Esophagus squamous epithelium (tissue), 5 donors: ENCODE data around the gene COQ2. TPM values are rescaled to one million over a fixed set of nuclear protein-coding genes. Genes with fewer than 3 reads are reported as not detected.
A peak's percentile ranks its signal among the peaks of the same experiment; 100 is the strongest.

Experiments
- DNase-seq: peaks from one replicate; lab custom pipeline; 2025; lab: John Stamatoyannopoulos, UW
- H3K27ac ChIP-seq, 4 donors: fragments of 200-600 bp; sonication (generic); one replicate each; pipeline ENCODE4 v1.5.1; 2016 to 2019; ENCODE audit warnings: mild to moderate bottlenecking in 1 of 4
- H3K27me3 ChIP-seq, 4 donors: fragments of 200-600 bp; sonication (generic); 1 replicate in 3 of 4; 2 replicates in 1 of 4; pipeline versions ENCODE4 v1.5.1 to v1.6.0; 2017 to 2021; ENCODE audit warnings: antibody characterized with exemption in 1 of 4
- H3K36me3 ChIP-seq, 3 donors: fragments of 200-600 bp; sonication (generic); one replicate each; pipeline ENCODE4 v1.5.1; 2016 to 2019
- H3K4me1 ChIP-seq, 3 donors: fragments of 200-600 bp; sonication (generic); one replicate each; pipeline ENCODE4 v1.5.1; 2017 to 2019
- H3K4me3 ChIP-seq, 4 donors: fragments of 200-600 bp; sonication (generic); 1 replicate in 3 of 4; 2 replicates in 1 of 4; pipeline ENCODE4 v1.5.1; 2016 to 2019; ENCODE audit warnings: mild to moderate bottlenecking in 2 of 4, moderate library complexity in 1 of 4
- H3K9me3 ChIP-seq, 3 donors: fragments of 200-600 bp; sonication (generic); one replicate each; pipeline ENCODE4 v1.5.1; 2016 to 2019
- CTCF ChIP-seq, 6 experiments: fragments of 450-650 bp in 4 of 6; fragments of 200-600 bp in 2 of 6; sonication (generic) in 2 of 6; IDR thresholded peaks; one replicate each; pipeline ENCODE4 v1.5.1; 2016 to 2019; ENCODE audit warnings: antibody characterized with exemption in 6 of 6, mild to moderate bottlenecking in 4 of 6, moderate library complexity in 4 of 6
- POLR2A ChIP-seq, 4 donors: fragments of 450-650 bp; IDR thresholded peaks; one replicate each; pipeline ENCODE4 v1.6.1; 2017; ENCODE audit warnings: antibody characterized with exemption in 4 of 4, mild to moderate bottlenecking in 4 of 4, moderate library complexity in 3 of 4
- whole genome bisulfite sequencing, 2 donors: methylation state at CpG; one replicate each; pipeline ENCODE4 v1.1.5; 2018; 5-methylcytosine and 5-hydroxymethylcytosine counted together
- intact Hi-C: fragments of 100-400 bp; cut with DNase I; formaldehyde crosslinking; loops from one replicate; pipeline ENCODE4 v1.15.0; 2022
- total RNA-seq, 4 donors: library from RNA; depleted of rRNA; stranded (reverse); fragments of >200 nt; gene quantifications; one replicate each; pipeline ENCODE4 v1.1.0, GENCODE V29; 2016
- donor health status: DM: yes; HTN: yes; CAD: no.

Gene COQ2
- total RNA-seq, 4 donors from 2014 or later, result 10.7 to 17.3 (median 13.9) TPM

GRCh38 chr4:83262682-83263081 is 21.9 kb downstream of the COQ2 start:
- no peak for DNase-seq
- Histone ChIP-seq H3K9me3 (no peaks in the 10 kb centered on the region), H3K36me3 (peaks cover 0 to 58% (median 0%) of the 10 kb centered on the region in 3 donors), H3K4me1 (peaks cover 0 to 9% (median 5%) of the 10 kb centered on the region in 3 donors), H3K4me3 (no peak overlapping the region), H3K27me3 (no peaks in the 10 kb centered on the region), H3K27ac (no peak overlapping the region)
- TF ChIP-seq CTCF (IDR thresholded peaks at IDR 0.05) (no peak), POLR2A (IDR thresholded peaks at IDR 0.05) (no peak)
- 87% methylated on average over 2 of the region's 2 CpGs for WGBS, 2 donors
- intact Hi-C loops, result no loop called here

GRCh38 chr4:83261307-83261706 is 23.3 kb downstream of the COQ2 start:
- intact Hi-C loops, result no loop called here
- no peak for DNase-seq
- TF ChIP-seq POLR2A (IDR thresholded peaks at IDR 0.05) (no peak), CTCF (IDR thresholded peaks at IDR 0.05) (no peak)
- Histone ChIP-seq H3K27ac (no peak overlapping the region), H3K9me3 (no peaks in the 10 kb centered on the region), H3K4me3 (no peak overlapping the region), H3K27me3 (no peaks in the 10 kb centered on the region), H3K36me3 (peaks cover 0 to 45% (median 0%) of the 10 kb centered on the region in 3 donors), H3K4me1 (peaks cover 0 to 20% (median 11%) of the 10 kb centered on the region in 3 donors)
- WGBS, 2 donors, result 87 to 89% methylated on average over 5 of the region's 5 CpGs

GRCh38 chr4:83259586-83259985 is 25.0 kb downstream of the COQ2 start:
- no peak for DNase-seq
- intact Hi-C loops, result no loop called here
- Histone ChIP-seq H3K27ac (no peak overlapping the region), H3K27me3 (no peaks in the 10 kb centered on the region), H3K9me3 (no peaks in the 10 kb centered on the region), H3K4me3 (no peak overlapping the region), H3K4me1 (peaks cover 0 to 32% (median 22%) of the 10 kb centered on the region in 3 donors), H3K36me3 (peaks cover 0 to 27% (median 0%) of the 10 kb centered on the region in 3 donors)
- WGBS, 2 donors, result 93 to 97% methylated on average over 1 of the region's 1 CpG
- TF ChIP-seq POLR2A (IDR thresholded peaks at IDR 0.05) (no peak), CTCF (IDR thresholded peaks at IDR 0.05) (no peak)

- intact Hi-C loops, result no loop called here
- Histone ChIP-seq H3K9me3 (no peaks in the 10 kb centered on the region), H3K36me3 (peaks cover 0 to 18% (median 0%) of the 10 kb centered on the region in 3 donors), H3K27ac (no peak overlapping the region), H3K4me1 (peaks cover 0 to 32% (median 22%) of the 10 kb centered on the region in 3 donors), H3K4me3 (no peak overlapping the region), H3K27me3 (no peaks in the 10 kb centered on the region)
- no peak for DNase-seq
- no peak for TF ChIP-seq POLR2A (IDR thresholded peaks at IDR 0.05)
- TF ChIP-seq CTCF (IDR thresholded peaks at IDR 0.05), result no peak
These were observed 26.1 kb downstream of the COQ2 start for GRCh38 chr4:83258461-83258860.

- Histone ChIP-seq H3K9me3 (no peaks in the 10 kb centered on the region), H3K36me3 (peaks cover 0 to 13% (median 0%) of the 10 kb centered on the region in 3 donors), H3K27ac (peak overlapping the region in 1 of 4 donors; percentile 71), H3K4me3 (no peak overlapping the region), H3K27me3 (no peaks in the 10 kb centered on the region), H3K4me1 (peaks cover 0 to 39% (median 22%) of the 10 kb centered on the region in 3 donors)
- WGBS, 2 donors, result 88 to 92% methylated on average over 7 of the region's 7 CpGs
- TF ChIP-seq POLR2A (IDR thresholded peaks at IDR 0.05), result no peak
- no peak for TF ChIP-seq CTCF (IDR thresholded peaks at IDR 0.05)
- DNase-seq, result no peak
- intact Hi-C loops, result no loop called here
These were observed 26.8 kb downstream of the COQ2 start for GRCh38 chr4:83257811-83258210.
